Testis (tissue), 2 donors: ENCODE measurements around the gene ZNF518A.

Experiments used
- POLR2A ChIP-seq: fragments of 450-650 bp; IDR thresholded peaks from one replicate; pipeline ENCODE4 v1.6.1; 2017; ENCODE audit warnings: antibody characterized with exemption, mild to moderate bottlenecking, moderate library complexity
- TF ChIP-seq, protein P1 (sequence below), 3 experiments: fragments of 450-650 bp in 2 of 3; fragments of 200-600 bp in 1 of 3; sonication (generic) in 1 of 3; IDR thresholded peaks; one replicate each; pipeline ENCODE4 v1.5.1; 2016 to 2019; ENCODE audit warnings: antibody characterized with exemption in 3 of 3, mild to moderate bottlenecking in 2 of 3, moderate library complexity in 1 of 3

DNA sequence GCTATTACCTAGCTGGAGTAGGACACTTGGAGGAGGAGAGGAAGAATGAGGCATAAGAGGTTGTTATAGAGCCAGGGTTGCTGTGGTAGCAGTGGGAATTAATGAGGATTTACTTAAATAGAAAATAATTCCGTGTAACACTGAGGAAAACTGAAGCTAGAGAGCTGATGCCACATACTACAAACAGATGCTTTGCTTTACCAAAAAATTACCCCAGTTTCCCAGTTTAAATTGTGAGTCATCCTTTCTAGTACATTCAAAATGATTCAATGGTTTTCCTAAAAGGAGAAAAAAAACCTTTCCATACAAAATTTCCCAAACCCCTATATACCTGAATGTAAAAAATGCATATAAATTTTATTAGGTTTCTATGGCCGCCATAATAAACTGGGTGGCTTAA is 58.3 kb downstream of the ZNF518A start:
- no peak for TF ChIP-seq POLR2A
- TF ChIP-seq, protein P1, sequence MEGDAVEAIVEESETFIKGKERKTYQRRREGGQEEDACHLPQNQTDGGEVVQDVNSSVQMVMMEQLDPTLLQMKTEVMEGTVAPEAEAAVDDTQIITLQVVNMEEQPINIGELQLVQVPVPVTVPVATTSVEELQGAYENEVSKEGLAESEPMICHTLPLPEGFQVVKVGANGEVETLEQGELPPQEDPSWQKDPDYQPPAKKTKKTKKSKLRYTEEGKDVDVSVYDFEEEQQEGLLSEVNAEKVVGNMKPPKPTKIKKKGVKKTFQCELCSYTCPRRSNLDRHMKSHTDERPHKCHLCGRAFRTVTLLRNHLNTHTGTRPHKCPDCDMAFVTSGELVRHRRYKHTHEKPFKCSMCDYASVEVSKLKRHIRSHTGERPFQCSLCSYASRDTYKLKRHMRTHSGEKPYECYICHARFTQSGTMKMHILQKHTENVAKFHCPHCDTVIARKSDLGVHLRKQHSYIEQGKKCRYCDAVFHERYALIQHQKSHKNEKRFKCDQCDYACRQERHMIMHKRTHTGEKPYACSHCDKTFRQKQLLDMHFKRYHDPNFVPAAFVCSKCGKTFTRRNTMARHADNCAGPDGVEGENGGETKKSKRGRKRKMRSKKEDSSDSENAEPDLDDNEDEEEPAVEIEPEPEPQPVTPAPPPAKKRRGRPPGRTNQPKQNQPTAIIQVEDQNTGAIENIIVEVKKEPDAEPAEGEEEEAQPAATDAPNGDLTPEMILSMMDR (IDR thresholded peaks at IDR 0.05), result no peak
